SK-N-MC (cell line): Measurements from ENCODE around the gene ABLIM3.

Experiments used
- EZH2 ChIP-seq: fragments of 200-600 bp; sonication (generic); IDR thresholded peaks from one replicate; pipeline ENCODE4 v1.6.1; 2017; ENCODE audit warnings: antibody characterized with exemption
- FOXP2 ChIP-seq: optimal IDR thresholded peaks from 2 replicates; pipeline ENCODE3; 2011; ENCODE audit warnings: mild to moderate bottlenecking, moderate library complexity; ENCODE audit not compliant: insufficient read depth; ENCODE audit errors: extremely low read length, control extremely low read depth
- POLR2AphosphoS5 ChIP-seq: IDR thresholded peaks from 2 replicates; pipeline ENCODE4 v1.6.1; 2012; ENCODE audit warnings: mild to moderate bottlenecking, low read depth, low read length, borderline replicate concordance

GRCh38 chr5:149235841-149236240, 94.5 kb downstream of the ABLIM3 start:
- TF ChIP-seq EZH2 (no peak), POLR2AphosphoS5 (no peak), FOXP2 (no peak)
